NCI-H1105 (cell line): ENCODE results near the gene SH3PXD2A.

Source experiments
- DNase-seq: peaks from one replicate; lab custom pipeline; 2025; lab: John Stamatoyannopoulos, UW

The SH3PXD2A gene

GRCh38 chr10:103603382-103603781 is 252.0 kb downstream of the SH3PXD2A start:
- no peak for DNase-seq

DNA sequence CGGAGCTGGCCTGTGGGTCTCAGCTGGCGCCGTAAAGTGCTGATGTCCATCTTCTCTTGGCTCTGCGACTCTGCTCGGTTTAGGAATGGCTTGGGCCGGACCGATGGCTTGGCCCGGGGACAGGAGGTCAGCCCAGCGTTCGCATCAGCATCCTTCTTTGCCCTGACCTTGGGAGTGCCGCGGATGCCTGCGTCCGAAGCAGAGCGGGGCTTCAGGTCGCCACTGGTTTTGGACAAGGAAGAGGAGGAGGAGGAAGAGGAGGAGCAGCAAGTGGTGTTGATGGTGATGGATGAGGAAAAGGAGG is 252.6 kb downstream of the SH3PXD2A start:
- DNase-seq = no peak

- DNase-seq = no peak
Measured at GRCh38 chr10:103602028-103602851, 253.1 kb downstream of the SH3PXD2A start.

GRCh38 chr10:103600956-103601569 is 254.3 kb downstream of the SH3PXD2A start:
- no peak for DNase-seq

GRCh38 chr10:103600325-103600724 is 255.1 kb downstream of the SH3PXD2A start:
- no peak for DNase-seq

GRCh38 chr10:103599907-103600306 is 255.5 kb downstream of the SH3PXD2A start:
- DNase-seq = no peak

DNA sequence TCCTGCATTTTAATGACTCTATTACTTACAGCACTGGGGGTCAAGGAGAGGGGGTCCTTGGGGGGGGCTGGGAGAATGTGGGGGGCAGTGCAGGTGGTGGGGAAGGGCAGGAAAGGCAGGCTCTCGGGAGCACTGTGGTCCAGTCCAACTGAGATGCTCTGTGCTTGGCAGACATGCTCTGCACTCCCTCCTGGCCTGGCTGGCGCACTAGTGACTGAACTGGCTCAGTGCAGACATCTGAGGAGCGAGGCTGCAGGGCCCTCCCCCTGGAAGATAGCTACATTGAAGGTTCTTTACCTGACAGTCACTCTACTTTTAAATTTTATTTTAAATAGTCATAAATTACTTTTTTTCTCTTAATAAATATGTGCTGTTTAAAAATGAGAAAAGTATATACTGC is 256.2 kb downstream of the SH3PXD2A start:
- no peak for DNase-seq

- peak; percentile 23 for DNase-seq
Measured at GRCh38 chr10:103598654-103599115, 256.7 kb downstream of the SH3PXD2A start.

GRCh38 chr10:103597003-103597402 is 258.4 kb downstream of the SH3PXD2A start:
- DNase-seq = no peak

GRCh38 chr10:103595933-103596726 is 259.2 kb downstream of the SH3PXD2A start:
- no peak for DNase-seq

DNA sequence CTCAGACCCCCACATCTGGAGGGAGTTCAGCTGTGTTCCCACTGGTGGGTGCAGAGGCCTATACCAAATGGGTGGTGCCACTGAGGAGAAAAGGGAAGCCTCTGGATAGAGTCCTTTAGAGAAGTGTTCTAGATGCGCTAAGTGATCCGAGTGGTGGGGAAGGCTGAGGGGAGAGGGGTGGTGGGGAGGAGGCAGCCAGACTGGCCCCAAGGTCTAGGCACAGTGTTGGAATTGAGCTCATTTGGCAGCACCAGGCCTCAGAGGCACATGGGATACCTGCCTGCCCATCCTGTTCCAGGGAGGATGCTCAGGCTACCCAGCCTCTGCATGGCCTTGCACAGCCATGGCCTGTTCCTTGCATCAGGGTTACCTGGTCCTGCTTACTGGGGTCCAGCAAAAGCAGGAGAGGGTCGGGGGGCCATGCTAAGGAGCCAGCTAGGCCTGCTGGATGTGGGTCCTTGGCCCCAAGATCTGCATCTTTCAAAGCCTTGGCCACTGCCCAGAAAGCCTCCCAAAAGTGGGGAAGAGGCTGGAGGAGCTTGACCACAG is 262.3 kb downstream of the SH3PXD2A start:
- no peak for DNase-seq

GRCh38 chr10:103592186-103593021 is 263.0 kb downstream of the SH3PXD2A start:
- no peak for DNase-seq

DNA sequence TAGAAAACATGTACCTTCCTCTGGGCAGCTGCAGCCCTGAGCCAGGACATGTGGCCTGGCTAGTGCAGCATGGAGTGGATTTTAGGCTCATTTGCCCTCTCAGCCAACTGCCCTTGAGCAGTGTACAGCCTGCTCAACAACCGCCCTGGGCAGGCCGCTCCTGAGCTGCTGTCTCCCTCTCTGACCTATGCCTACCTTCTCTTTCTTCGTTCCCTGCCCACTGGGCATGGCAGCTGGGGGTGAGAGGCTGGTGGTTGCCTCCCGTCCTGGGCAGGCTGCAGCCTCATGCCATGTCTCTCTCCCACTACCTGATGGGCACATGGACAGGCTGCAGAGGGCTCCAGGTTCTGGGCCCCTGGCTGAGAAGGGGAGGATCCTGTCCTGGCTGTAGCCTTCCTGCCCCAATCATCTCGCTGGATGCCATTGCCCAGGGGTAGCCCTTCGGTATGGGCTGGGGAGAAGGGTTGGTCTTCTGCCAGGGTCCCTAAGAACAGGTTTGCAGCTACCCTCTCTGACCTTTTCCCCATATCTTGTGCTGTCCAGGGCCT is 264.6 kb downstream of the SH3PXD2A start:
- no peak for DNase-seq

GRCh38 chr10:103590060-103590459 is 265.3 kb downstream of the SH3PXD2A start:
- DNase-seq = no peak

DNA sequence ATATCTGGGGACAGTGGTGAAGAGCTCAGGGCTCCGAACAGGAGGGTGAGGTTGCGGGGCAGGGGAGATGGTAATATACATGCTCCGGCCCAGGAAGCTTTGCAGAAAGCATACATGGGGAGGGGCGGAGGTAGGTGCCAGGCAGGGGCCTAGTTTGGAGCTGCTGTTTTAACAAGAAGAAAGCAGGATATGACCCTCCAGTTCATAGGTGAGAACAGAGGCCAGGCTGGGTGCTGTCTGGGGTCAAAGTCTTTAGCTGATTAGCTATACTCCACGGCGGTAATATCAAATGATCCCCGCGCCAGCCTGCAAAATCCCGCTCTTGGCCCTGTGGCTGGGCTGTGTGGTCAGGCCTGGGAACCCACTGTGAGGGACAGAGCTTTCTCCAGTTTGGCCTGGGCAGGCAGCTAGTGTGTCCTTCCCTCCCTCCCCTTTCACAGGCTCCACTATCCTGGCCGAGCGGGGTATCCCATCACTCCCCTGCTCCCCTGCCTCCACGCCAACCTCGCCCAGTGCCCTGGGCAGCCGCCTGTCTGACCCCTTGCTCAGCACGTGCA is 266.2 kb downstream of the SH3PXD2A start:
- DNase-seq = no peak

GRCh38 chr10:103587073-103587472 is 268.3 kb downstream of the SH3PXD2A start:
- DNase-seq = no peak

DNA sequence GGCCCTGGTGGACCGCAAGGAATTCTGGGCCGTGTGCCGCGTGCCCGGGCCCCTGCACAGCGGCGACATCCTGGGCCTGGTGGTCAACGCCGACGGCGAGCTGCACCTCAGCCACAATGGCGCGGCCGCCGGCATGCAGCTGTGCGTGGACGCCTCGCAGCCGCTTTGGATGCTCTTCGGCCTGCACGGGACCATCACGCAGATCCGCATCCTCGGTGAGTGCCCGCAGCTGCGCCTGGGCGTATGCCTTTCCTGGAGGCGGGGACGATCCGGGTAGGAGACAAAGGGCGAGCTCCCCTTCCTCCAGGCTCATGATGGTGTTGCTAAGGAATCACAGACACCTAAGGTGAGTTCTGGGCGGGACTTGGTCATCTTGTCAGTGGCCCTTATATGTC is 270.4 kb downstream of the SH3PXD2A start:
- no peak for DNase-seq

DNA sequence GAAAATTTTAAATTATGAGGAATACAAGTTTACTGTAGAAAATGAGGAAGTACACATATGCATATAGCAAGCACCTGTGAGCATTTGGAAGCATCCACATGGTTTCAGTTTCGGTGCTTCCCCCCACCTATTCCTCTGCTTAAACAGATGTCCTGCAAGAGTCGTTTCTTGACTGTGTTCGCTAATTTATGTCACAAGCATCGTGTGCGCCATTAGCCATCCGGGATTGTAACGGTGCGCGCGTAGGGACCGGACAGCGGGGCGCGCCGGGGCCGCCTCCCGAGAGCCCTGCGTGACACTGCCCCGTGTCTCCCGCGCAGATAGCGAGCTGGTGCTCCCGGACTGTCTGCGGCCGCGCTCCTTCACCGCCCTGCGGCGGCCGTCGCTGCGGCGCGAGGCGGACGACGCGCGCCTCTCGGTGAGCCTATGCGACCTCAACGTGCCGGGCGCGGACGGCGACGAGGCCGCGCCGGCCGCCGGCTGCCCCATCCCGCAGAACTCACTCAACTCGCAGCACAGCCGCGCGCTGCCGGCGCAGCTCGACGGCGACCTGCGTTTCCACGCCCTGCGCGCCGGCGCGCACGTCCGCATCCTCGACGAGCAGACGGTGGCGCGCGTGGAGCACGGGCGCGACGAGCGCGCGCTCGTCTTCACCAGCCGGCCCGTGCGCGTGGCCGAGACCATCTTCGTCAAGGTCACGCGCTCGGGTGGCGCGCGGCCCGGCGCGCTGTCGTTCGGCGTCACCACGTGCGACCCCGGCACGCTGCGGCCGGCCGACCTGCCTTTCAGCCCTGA is 271.0 kb downstream of the SH3PXD2A start:
- DNase-seq = no peak

GRCh38 chr10:103583871-103584215 is 271.5 kb downstream of the SH3PXD2A start:
- DNase-seq = no peak
